K562 (cell line): ENCODE measurements around the gene SUPT5H. TPM values are rescaled to one million over a fixed set of nuclear protein-coding genes. Genes with fewer than 3 reads are reported as not detected.

Experiments
- ATAC-seq: fragments of 200-7000 bp; cut with Tn5 transposase; 3 replicates; pipeline ENCODE4 v1.9.1; 2020; ENCODE audit warnings: moderate library complexity
- BruUV-seq: library from RNA; stranded (reverse); fragments of 400-500 nt; replicated peaks from 2 replicates; lab custom pipeline; 2021; lab: Mats Ljungman, UMichigan
- CTCF ChIA-PET: fragments of 300-600 bp; formaldehyde crosslinking; extraction: SDS; loops from one replicate; lab custom pipeline; 2021; ENCODE audit warnings: low intra/inter-chr PET ratio; lab: Yijun Ruan, JAX
- POLR2A ChIA-PET: fragments of 300-600, 350-650 bp; sonication (Branson Sonifier 250); formaldehyde crosslinking; extraction: SDS; loops from one replicate; lab custom pipeline; 2021; ENCODE audit warnings: antibody characterized with exemption, inconsistent platforms; lab: Yijun Ruan, JAX
- DNase-seq, 4 experiments: peaks; one replicate each; pipeline versions ENCODE4 v3.0.0 to v3.0.0-alpha.2; 2011 to 2018; ENCODE audit warnings: low spot score in 3 of 4, mixed read lengths in 3 of 4; ENCODE audit errors: extremely low read depth in 1 of 4
- FAIRE-seq: peaks from 2 replicates; lab custom pipeline; 2011; peaks lifted over from hg19 to GRCh38; lab: Jason Lieb, UNC
- H2AFZ ChIP-seq: 2 replicates; pipeline ENCODE4 v1.6.0; 2011; ENCODE audit warnings: low read depth, low read length, control low read depth, inconsistent platforms
- H3K27ac ChIP-seq: fragments of 200-600 bp; 3 replicates; pipeline ENCODE4 v1.8.0; 2011; ENCODE audit warnings: low read depth, mild to moderate bottlenecking, control low read depth, inconsistent platforms, low read length, moderate library complexity, mixed read lengths; ENCODE audit errors: extremely low read depth
- H3K27me3 ChIP-seq, 2 experiments: fragments of 300-600 bp in 1 of 2; 2 replicates in 1 of 2; 3 replicates in 1 of 2; pipeline versions ENCODE4 v1.6.0 to v1.8.0; 2011; ENCODE audit warnings: inconsistent platforms in 2 of 2, low read length in 2 of 2, mild to moderate bottlenecking in 1 of 2, mixed read lengths in 1 of 2, moderate library complexity in 1 of 2; ENCODE audit not compliant: control insufficient read depth in 2 of 2, insufficient read depth in 2 of 2
- H3K36me3 ChIP-seq: fragments of 300-600 bp; 3 replicates; pipeline ENCODE4 v1.8.0; 2011; ENCODE audit warnings: mild to moderate bottlenecking, low read length, inconsistent platforms; ENCODE audit not compliant: control insufficient read depth, insufficient read depth
- H3K4me1 ChIP-seq, 2 experiments: fragments of 200-600 bp in 1 of 2; replicated peaks in 1 of 2; 2 replicates in 1 of 2; 3 replicates in 1 of 2; pipeline versions ENCODE4 v1.5.1 to v1.8.0; 2011; ENCODE audit warnings: inconsistent platforms in 2 of 2, low read length in 2 of 2, mild to moderate bottlenecking in 1 of 2, mixed read lengths in 1 of 2, moderate library complexity in 1 of 2; ENCODE audit not compliant: control insufficient read depth in 2 of 2, insufficient read depth in 2 of 2
- H3K4me2 ChIP-seq: 2 replicates; pipeline ENCODE4 v1.6.1; 2011; ENCODE audit warnings: low read length, control low read depth, inconsistent platforms, mixed read lengths; ENCODE audit not compliant: insufficient read depth
- H3K4me3 ChIP-seq: fragments of 200-600 bp; sonication (generic), shearing (Covaris generic); 2 replicates; pipeline ENCODE4 v1.5.1; 2016; ENCODE audit warnings: control low read depth, inconsistent platforms
- H3K79me2 ChIP-seq: fragments of 200-600 bp; 3 replicates; pipeline ENCODE4 v1.8.0; 2011; ENCODE audit warnings: low read length, inconsistent platforms; ENCODE audit not compliant: control insufficient read depth, insufficient read depth
- H3K9ac ChIP-seq, 2 experiments: 2 replicates each; pipeline versions ENCODE4 v1.6.0 to v1.6.1; 2011; ENCODE audit warnings: low read depth in 2 of 2, low read length in 2 of 2, control low read depth in 1 of 2, inconsistent platforms in 1 of 2, mild to moderate bottlenecking in 1 of 2, mixed read lengths in 1 of 2; ENCODE audit not compliant: insufficient read depth in 1 of 2
- H3K9me1 ChIP-seq: one replicate; pipeline ENCODE4 v1.6.0; 2011; ENCODE audit warnings: inconsistent platforms, mild to moderate bottlenecking, low read length, moderate library complexity; ENCODE audit not compliant: control insufficient read depth, insufficient read depth
- H3K9me3 ChIP-seq: replicated peaks from 2 replicates; pipeline ENCODE4 v1.5.1; 2011; ENCODE audit warnings: low read depth, low read length, inconsistent platforms; ENCODE audit not compliant: control insufficient read depth, insufficient read depth
- H4K20me1 ChIP-seq: replicated peaks from 2 replicates; pipeline ENCODE4 v1.6.1; 2011; ENCODE audit warnings: low read length, inconsistent platforms, mixed read lengths; ENCODE audit not compliant: control insufficient read depth, insufficient read depth
- CREB3 ChIP-seq: fragments of 450-650 bp; conservative IDR thresholded peaks from 2 replicates; pipeline ENCODE4 v1.6.1; 2016; ENCODE audit warnings: missing genetic modification characterization, low read depth, mild to moderate bottlenecking, missing compliant biosample characterization, moderate library complexity
- CREM ChIP-seq: IDR thresholded peaks from 2 replicates; pipeline ENCODE4 v1.6.1; 2014; ENCODE audit warnings: antibody characterized with exemption, low read depth
- GATA2 ChIP-seq: sonication (generic); formaldehyde crosslinking; IDR thresholded peaks from 2 replicates; pipeline ENCODE4 v1.4.0; 2020; ENCODE audit warnings: mild to moderate bottlenecking, missing genetic modification reagents
- HOMEZ ChIP-seq: fragments of 250-450 bp; sonication (Bioruptor Pico); IDR thresholded peaks from 2 replicates; pipeline ENCODE4 v1.4.0; 2020; ENCODE audit warnings: mild to moderate bottlenecking, moderate library complexity
- KDM1A ChIP-seq, 2 experiments: fragments of 450-650 bp; IDR thresholded peaks; 2 replicates each; pipeline ENCODE4 v1.6.1; 2016; ENCODE audit warnings: mild to moderate bottlenecking in 2 of 2
- LEF1 ChIP-seq: fragments of 450-650 bp; IDR thresholded peaks from 2 replicates; pipeline ENCODE4 v1.6.1; 2016; ENCODE audit warnings: mild to moderate bottlenecking
- RBM17 ChIP-seq: fragments of 200-400 bp; formaldehyde crosslinking; IDR thresholded peaks from 2 replicates; pipeline ENCODE4 v1.6.1; 2017; ENCODE audit warnings: low read depth, mild to moderate bottlenecking, low read length, borderline replicate concordance
- RBM25 ChIP-seq: fragments of 200-400 bp; formaldehyde crosslinking; IDR thresholded peaks from 2 replicates; pipeline ENCODE4 v1.6.1; 2018; ENCODE audit warnings: low read length, low read depth, moderate library complexity; ENCODE audit not compliant: severe bottlenecking
- SMAD3 ChIP-seq: fragments of 450-650 bp; formaldehyde crosslinking; conservative IDR thresholded peaks from 2 replicates; pipeline ENCODE4 v1.4.0; 2020; ENCODE audit warnings: mild to moderate bottlenecking
- THAP7 ChIP-seq: fragments of 250-450 bp; sonication (Bioruptor Pico); IDR thresholded peaks from 2 replicates; pipeline ENCODE4 v1.5.0; 2021
- ZNF778 ChIP-seq: fragments of 450-650 bp; formaldehyde crosslinking; IDR thresholded peaks from 2 replicates; pipeline ENCODE4 v1.4.0; 2020; ENCODE audit warnings: mild to moderate bottlenecking, moderate library complexity
- WGBS: fragments of 100-300 bp; shearing (Covaris generic); methylation state at CpG from one replicate; pipeline ENCODE4 v1.1.6; 2016; ENCODE audit warnings: low coverage, mixed read lengths; ENCODE audit not compliant: insufficient coverage; ENCODE audit errors: missing lambda C conversion rate; 5-methylcytosine and 5-hydroxymethylcytosine counted together
- in situ Hi-C: fragments of 300-500 bp; cut with MboI; formaldehyde crosslinking; loops from 4 replicates; pipeline ENCODE4 v1.15.0; 2018; ENCODE audit warnings: inconsistent platforms, mixed read lengths
- intact Hi-C: fragments of 100-400 bp; cut with micrococcal nuclease; formaldehyde crosslinking; loops from 2 replicates; pipeline ENCODE4 v1.14.2; 2022
- polyA plus RNA-seq, 8 experiments: library from polyadenylated mRNA; depleted of rRNA in 4 of 8; stranded (reverse) in 5 of 8; unstranded in 3 of 8; fragments of >200 nt; fragmentation: Nextera tagmentation in 2 of 8; fragmentation: Illumina TruSeq in 1 of 8; extraction: Ambion mirVana in 2 of 8; extraction: Trizol in 1 of 8; gene quantifications; 2 replicates each; pipeline versions ENCODE4 v1.2.1 to v1.2.3, GENCODE V29; 2011 to 2014; ENCODE audit warnings: inconsistent platforms in 1 of 8, missing spikeins in 1 of 8
- total RNA-seq, 7 experiments: library from RNA; depleted of rRNA in 6 of 7; stranded (reverse); fragments of >200 nt in 6 of 7; fragmentation: Illumina TruSeq in 2 of 7; extraction: Trizol in 2 of 7; gene quantifications; 2 replicates each; pipeline versions ENCODE4 v1.2.1 to v1.2.3, GENCODE V29; 2011 to 2021; ENCODE audit warnings: low replicate concordance in 1 of 7

SUPT5H gene
- total and polyA plus RNA-seq, 9 of the 15 experiments (the other 6 are each of a cell fraction or from before 2014, with no cell fraction given), result 13.3 to 85.9 (median 35.9) TPM

GRCh38 chr19:39509233-39509632 is 63.9 kb downstream of the SUPT5H start:
- Histone ChIP-seq H3K4me2 (no peak overlapping the region), H3K27me3 (peaks cover under 1 to 1% of the 10 kb centered on the region in 2 experiments; a peak in 3 of 5 replicates), H3K4me3 (no peak overlapping the region), H2AFZ (no peak overlapping the region), H3K9me1 (no peaks in the 10 kb centered on the region), H3K27ac (no peak overlapping the region), H3K9me3 (no peaks in the 10 kb centered on the region), H3K4me1 (peaks cover 9 to 28% of the 10 kb centered on the region in 2 experiments), H3K36me3 (no peaks in the 10 kb centered on the region), H3K79me2 (no peaks in the 10 kb centered on the region), H3K9ac (no peak overlapping the region), H4K20me1 (no peaks in the 10 kb centered on the region)
- ChIA-PET CTCF (no interaction called here), POLR2A (interaction anchor here (0.7 kb wide), 2 partner anchors 11 to 28 kb away, joined by 3 to 4 read pairs; partner anchors contain the start of gene TIMM50)
- no TSS peak for BruUV-seq
- FAIRE-seq, result no peak
- WGBS, result 17% methylated on average over 2 of the region's 2 CpGs
- in situ Hi-C loops (no loop called here), intact Hi-C loops (no loop called here)
- no peak for ATAC-seq
- TF ChIP-seq LEF1 (no peak), ZNF778 (CRISPR knock-in tag) (no peak), KDM1A (IDR thresholded peaks at IDR 0.05) (no peak), RBM25 (no peak), SMAD3 (CRISPR knock-in tag) (no peak), RBM17 (no peak), HOMEZ (CRISPR knock-in tag) (no peak), CREM (no peak), THAP7 (CRISPR knock-in tag) (no peak), CREB3 (no peak), GATA2 (CRISPR knock-in tag) (no peak)
- no peak for DNase-seq
